Liver (tissue), 9 donors: ENCODE measurements around the gene EIF2AK3. TPM values are rescaled to one million over a fixed set of nuclear protein-coding genes. Genes with fewer than 3 reads are reported as not detected.

Source experiments
- DNase-seq: peaks from one replicate; pipeline ENCODE4 v3.0.0-alpha.2; 2017; ENCODE audit warnings: low spot score
- H3K27ac ChIP-seq, 2 donors: one replicate each; pipeline ENCODE4 v1.7.0; 2013; ENCODE audit warnings: inconsistent platforms in 2 of 2, low read length in 2 of 2, control low read depth in 1 of 2, low read depth in 1 of 2, mild to moderate bottlenecking in 1 of 2
- H3K27me3 ChIP-seq, 4 donors: one replicate each; pipeline versions ENCODE4 v1.6.1 to v1.7.0; 2013; ENCODE audit warnings: low read length in 3 of 4, inconsistent platforms in 1 of 4, mild to moderate bottlenecking in 1 of 4, moderate library complexity in 1 of 4; ENCODE audit not compliant: control insufficient read depth in 4 of 4, insufficient read depth in 4 of 4
- H3K36me3 ChIP-seq, 4 donors: one replicate each; pipeline versions ENCODE4 v1.6.1 to v1.7.0; 2013; ENCODE audit warnings: low read length in 3 of 4, mild to moderate bottlenecking in 3 of 4, low read depth in 1 of 4, moderate library complexity in 1 of 4; ENCODE audit not compliant: control insufficient read depth in 4 of 4, insufficient read depth in 3 of 4
- H3K4me1 ChIP-seq, 4 donors: one replicate each; pipeline versions ENCODE4 v1.6.1 to v1.7.0; 2013; ENCODE audit warnings: low read length in 3 of 4, mild to moderate bottlenecking in 3 of 4, moderate library complexity in 1 of 4; ENCODE audit not compliant: control insufficient read depth in 4 of 4, insufficient read depth in 4 of 4
- H3K4me3 ChIP-seq, 3 donors: one replicate each; pipeline versions ENCODE4 v1.6.1 to v1.7.0; 2013; ENCODE audit warnings: low read length in 3 of 3, control low read depth in 1 of 3, low read depth in 1 of 3, mild to moderate bottlenecking in 1 of 3
- H3K9ac ChIP-seq, 2 donors: one replicate each; pipeline ENCODE4 v1.7.0; 2013; ENCODE audit warnings: low read length in 2 of 2, mild to moderate bottlenecking in 2 of 2, moderate library complexity in 2 of 2, control low read depth in 1 of 2, low read depth in 1 of 2
- H3K9me3 ChIP-seq, 4 donors: one replicate each; pipeline versions ENCODE4 v1.6.1 to v1.7.0; 2013; ENCODE audit warnings: low read length in 3 of 4; ENCODE audit not compliant: control insufficient read depth in 4 of 4
- ATF3 ChIP-seq: IDR thresholded peaks from 2 replicates; pipeline ENCODE4 v1.6.1; 2016; ENCODE audit warnings: antibody characterized with exemption
- CTCF ChIP-seq: fragments of 150-350 bp; IDR thresholded peaks from 2 replicates; pipeline ENCODE4 v1.5.1; 2017; ENCODE audit warnings: improper control_type of control experiment, low read depth, low read length; ENCODE audit not compliant: missing input control
- FOXA1 ChIP-seq: IDR thresholded peaks from 2 replicates; pipeline ENCODE4 v1.6.1; 2016; ENCODE audit warnings: antibody characterized with exemption
- FOXA2 ChIP-seq: IDR thresholded peaks from 2 replicates; pipeline ENCODE4 v1.6.1; 2016; ENCODE audit warnings: antibody characterized with exemption
- HNF4A ChIP-seq, 2 donors: conservative IDR thresholded peaks; 2 replicates each; pipeline ENCODE4 v1.6.1; 2016; ENCODE audit warnings: antibody characterized with exemption in 2 of 2, mild to moderate bottlenecking in 2 of 2
- HNF4G ChIP-seq: IDR thresholded peaks from 2 replicates; pipeline ENCODE4 v1.6.1; 2016; ENCODE audit warnings: antibody characterized with exemption
- JUND ChIP-seq, 2 donors: IDR thresholded peaks; 2 replicates each; pipeline ENCODE4 v1.6.1; 2016; ENCODE audit warnings: antibody characterized with exemption in 2 of 2
- MAX ChIP-seq: IDR thresholded peaks from 2 replicates; pipeline ENCODE4 v1.6.1; 2016; ENCODE audit warnings: antibody characterized with exemption
- NR2F2 ChIP-seq: IDR thresholded peaks from 2 replicates; pipeline ENCODE4 v1.6.1; 2016; ENCODE audit warnings: antibody characterized with exemption
- RAD21 ChIP-seq, 2 donors: IDR thresholded peaks; 2 replicates each; pipeline ENCODE4 v1.6.1; 2016; ENCODE audit warnings: antibody characterized with exemption in 2 of 2, mild to moderate bottlenecking in 2 of 2
- REST ChIP-seq: IDR thresholded peaks from 2 replicates; pipeline ENCODE4 v1.6.1; 2016; ENCODE audit warnings: antibody characterized with exemption, mild to moderate bottlenecking
- RXRA ChIP-seq, 2 donors: IDR thresholded peaks; 2 replicates each; pipeline ENCODE4 v1.6.1; 2017 to 2018; ENCODE audit warnings: antibody characterized with exemption in 2 of 2, mild to moderate bottlenecking in 1 of 2
- SP1 ChIP-seq: IDR thresholded peaks from 2 replicates; pipeline ENCODE4 v1.6.1; 2018; ENCODE audit warnings: antibody characterized with exemption, mild to moderate bottlenecking
- YY1 ChIP-seq: IDR thresholded peaks from 2 replicates; pipeline ENCODE4 v1.6.1; 2016; ENCODE audit warnings: antibody characterized with exemption, mild to moderate bottlenecking
- WGBS: extraction: QIAGEN DNeasy Blood & Tissue Kit; methylation state at CpG from one replicate; pipeline ENCODE4 v1.1.7; 2013; 5-methylcytosine and 5-hydroxymethylcytosine counted together
- polyA plus RNA-seq, 2 donors: library from polyadenylated mRNA; stranded (reverse) in 1 of 2; unstranded in 1 of 2; fragments of 200-250 nt in 1 of 2; fragments of >200 nt in 1 of 2; fragmentation: Nextera tagmentation in 1 of 2; extraction: Ambion mirVana in 1 of 2; gene quantifications; one replicate each; pipeline versions ENCODE4 v1.2.1 to v1.2.3, GENCODE V29; 2013 to 2015
- total RNA-seq, 2 donors: library from RNA; depleted of rRNA; stranded (reverse); fragments of >200 nt; gene quantifications; one replicate each; pipeline ENCODE4 v1.2.3, GENCODE V29; 2014
- TF ChIP-seq, protein P1 (sequence below): IDR thresholded peaks from 2 replicates; pipeline ENCODE4 v1.6.1; 2016; ENCODE audit warnings: antibody characterized with exemption
- donor health status: healthy.
- donor health status: healthy.
- donor health status: healthy.
- donor health status: healthy.
- donor health status: healthy.

Gene EIF2AK3
- total and polyA plus RNA-seq, 4 donors = 2.9 to 31.5 (median 9.2) TPM

DNA sequence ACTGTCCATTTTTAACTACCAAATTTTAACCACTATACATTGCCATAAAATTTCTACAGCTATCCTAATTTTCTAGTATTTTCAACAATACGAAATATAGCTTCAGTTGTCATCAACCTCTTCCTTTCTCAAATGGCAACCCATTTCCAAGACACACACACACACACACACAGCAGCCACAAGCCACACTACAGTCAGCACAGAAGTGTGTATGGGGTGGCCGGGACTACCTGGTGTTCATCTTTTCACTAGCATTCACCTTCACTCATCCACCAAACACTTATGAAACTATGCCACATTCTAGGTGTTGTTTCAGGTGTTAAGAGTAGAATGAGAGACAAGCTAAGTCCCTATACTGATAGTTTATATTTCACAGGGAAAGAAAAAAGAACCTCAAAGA lies 62.9 kb downstream of the EIF2AK3 start:
- 95% methylated on average over 2 of the region's 2 CpGs for WGBS
- TF ChIP-seq HNF4G = no peak
- TF ChIP-seq YY1 = no peak
- TF ChIP-seq JUND (IDR thresholded peaks at IDR 0.05) = no peak
- no peak for TF ChIP-seq REST
- TF ChIP-seq RXRA (IDR thresholded peaks at IDR 0.05) = no peak
- TF ChIP-seq, protein P1, sequence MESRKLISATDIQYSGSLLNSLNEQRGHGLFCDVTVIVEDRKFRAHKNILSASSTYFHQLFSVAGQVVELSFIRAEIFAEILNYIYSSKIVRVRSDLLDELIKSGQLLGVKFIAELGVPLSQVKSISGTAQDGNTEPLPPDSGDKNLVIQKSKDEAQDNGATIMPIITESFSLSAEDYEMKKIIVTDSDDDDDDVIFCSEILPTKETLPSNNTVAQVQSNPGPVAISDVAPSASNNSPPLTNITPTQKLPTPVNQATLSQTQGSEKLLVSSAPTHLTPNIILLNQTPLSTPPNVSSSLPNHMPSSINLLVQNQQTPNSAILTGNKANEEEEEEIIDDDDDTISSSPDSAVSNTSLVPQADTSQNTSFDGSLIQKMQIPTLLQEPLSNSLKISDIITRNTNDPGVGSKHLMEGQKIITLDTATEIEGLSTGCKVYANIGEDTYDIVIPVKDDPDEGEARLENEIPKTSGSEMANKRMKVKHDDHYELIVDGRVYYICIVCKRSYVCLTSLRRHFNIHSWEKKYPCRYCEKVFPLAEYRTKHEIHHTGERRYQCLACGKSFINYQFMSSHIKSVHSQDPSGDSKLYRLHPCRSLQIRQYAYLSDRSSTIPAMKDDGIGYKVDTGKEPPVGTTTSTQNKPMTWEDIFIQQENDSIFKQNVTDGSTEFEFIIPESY = no peak
- TF ChIP-seq FOXA1 = no peak
- TF ChIP-seq NR2F2 = no peak
- no peak for TF ChIP-seq ATF3
- no peak for TF ChIP-seq FOXA2
- TF ChIP-seq MAX = no peak
- no peak for TF ChIP-seq RAD21 (IDR thresholded peaks at IDR 0.05)
- H3K27ac ChIP-seq = no peak overlapping the region
- no peak overlapping the region for H3K9ac ChIP-seq
- H3K4me3 ChIP-seq = no peak overlapping the region
- peaks cover 6 to 19% (median 11%) of the 10 kb centered on the region in 4 donors for H3K36me3 ChIP-seq
- no peaks in the 10 kb centered on the region for H3K27me3 ChIP-seq
- no peak for DNase-seq
- no peaks in the 10 kb centered on the region for H3K9me3 ChIP-seq
- H3K4me1 ChIP-seq = no peaks in the 10 kb centered on the region

DNA sequence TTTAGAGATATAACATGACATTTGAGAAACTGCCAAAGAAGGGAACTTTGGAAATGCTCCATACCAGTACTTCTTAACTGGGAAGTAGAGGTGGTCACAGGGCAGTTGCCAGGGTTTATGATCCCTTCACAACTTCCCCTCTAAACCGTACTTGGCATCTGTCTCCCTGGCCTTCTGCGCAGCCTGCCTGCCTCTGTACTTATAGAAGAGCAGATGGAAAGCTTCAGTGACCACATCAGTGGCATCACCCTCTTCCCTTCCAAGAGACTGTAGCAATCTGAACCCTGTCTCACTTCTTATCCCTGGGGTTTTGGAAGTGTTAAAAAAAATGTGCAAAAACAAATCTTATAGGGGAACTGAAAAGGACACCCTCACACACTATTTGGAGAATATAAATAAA lies 64.1 kb downstream of the EIF2AK3 start:
- WGBS = 75% methylated on average over 2 of the region's 2 CpGs
- no peak for DNase-seq
- no peaks in the 10 kb centered on the region for H3K9me3 ChIP-seq
- H3K4me3 ChIP-seq = no peak overlapping the region
- H3K9ac ChIP-seq = no peak overlapping the region
- peaks cover 5 to 19% (median 13%) of the 10 kb centered on the region in 4 donors for H3K36me3 ChIP-seq
- no peak overlapping the region for H3K27ac ChIP-seq
- no peaks in the 10 kb centered on the region for H3K4me1 ChIP-seq
- no peaks in the 10 kb centered on the region for H3K27me3 ChIP-seq
- TF ChIP-seq FOXA2 (no peak), NR2F2 (no peak), CTCF (no peak), RXRA (IDR thresholded peaks at IDR 0.05) (no peak), HNF4A (conservative IDR thresholded peaks at IDR 0.05) (no peak), FOXA1 (no peak), SP1 (no peak), MAX (no peak), HNF4G (no peak), JUND (IDR thresholded peaks at IDR 0.05) (no peak), REST (no peak)
- TF ChIP-seq, protein P1 = no peak
